ENCODE results near the gene G2E3.
"Not testable (repeated sequence)": the region's sequence is repeated elsewhere in the genome, so short reads cannot be mapped to it uniquely, and the experiment has no call there.

G2E3 gene

GRCh38 chr14:30558675-30559555 is at the start of gene G2E3:
Gene G2E3 (plus strand): TSS chr14:30559158. CDS start chr14:30581080, 21,922 bp downstream.
- DNase-seq (ENCODE audit: low read depth), result peak; percentile 93

GRCh38 chr14:30517737-30518136 is 41.2 kb upstream of the G2E3 start:
- no peak for DNase-seq (ENCODE audit: low read depth)

GRCh38 chr14:30518867-30519560 is 39.9 kb upstream of the G2E3 start:
- no peak for DNase-seq (ENCODE audit: low read depth)

- no peak for DNase-seq (ENCODE audit: low read depth)
Observed at GRCh38 chr14:30519961-30520360, 39.0 kb upstream of the G2E3 start.

GRCh38 chr14:30520536-30520935 is 38.4 kb upstream of the G2E3 start:
- no peak for DNase-seq (ENCODE audit: low read depth)

- DNase-seq (ENCODE audit: low read depth), result peak; percentile 63
Observed at GRCh38 chr14:30521899-30522736, 36.8 kb upstream of the G2E3 start.

GRCh38 chr14:30525833-30526232 is 33.1 kb upstream of the G2E3 start:
- DNase-seq (ENCODE audit: low read depth), result peak; percentile 12

GRCh38 chr14:30527196-30527595 is 31.8 kb upstream of the G2E3 start:
- no peak for DNase-seq (ENCODE audit: low read depth)

- DNase-seq (ENCODE audit: low read depth), result no peak
Observed at GRCh38 chr14:30528119-30528518, 30.8 kb upstream of the G2E3 start.

- DNase-seq (ENCODE audit: low read depth), result no peak
Observed at GRCh38 chr14:30528778-30529642, 29.9 kb upstream of the G2E3 start.

GRCh38 chr14:30532264-30532663 is 26.7 kb upstream of the G2E3 start:
- DNase-seq (ENCODE audit: low read depth), result no peak

GRCh38 chr14:30533126-30533525 is 25.8 kb upstream of the G2E3 start:
- DNase-seq (ENCODE audit: low read depth), result no peak

- no peak for DNase-seq (ENCODE audit: low read depth)
Observed at GRCh38 chr14:30541318-30541717, 17.6 kb upstream of the G2E3 start.

- DNase-seq (ENCODE audit: low read depth), result not testable (repeated sequence)
Observed at GRCh38 chr14:30546735-30547134, 12.2 kb upstream of the G2E3 start.

GRCh38 chr14:30547388-30548048 is 11.4 kb upstream of the G2E3 start:
- DNase-seq (ENCODE audit: low read depth), result no peak

GRCh38 chr14:30550335-30550734 is 8.6 kb upstream of the G2E3 start:
- peak; percentile 76 for DNase-seq (ENCODE audit: low read depth)

GRCh38 chr14:30551460-30551859 is 7.5 kb upstream of the G2E3 start:
- DNase-seq (ENCODE audit: low read depth), result peak; percentile 21

GRCh38 chr14:30553311-30553989 is 5.5 kb upstream of the G2E3 start:
- DNase-seq (ENCODE audit: low read depth), result peak; percentile 85

- no peak for DNase-seq (ENCODE audit: low read depth)
Observed at GRCh38 chr14:30558362-30558674, 640 bp upstream of the G2E3 start.

- DNase-seq (ENCODE audit: low read depth), result peak; percentile 57
Observed at GRCh38 chr14:30559638-30560091, 707 bp downstream of the G2E3 start.
